GM19043 (cell line): ENCODE results near the gene ACP4.
A peak's percentile ranks its signal among the peaks of the same experiment; 100 is the strongest.
"Not testable (repeated sequence)": the region's sequence is repeated elsewhere in the genome, so short reads cannot be mapped to it uniquely, and the experiment has no call there.

Experiments
- ATAC-seq: cut with Tn5 transposase; IDR thresholded peaks from one replicate; pipeline ENCODE4 v1.9.1; 2021; ENCODE audit warnings: low read depth; ENCODE audit not compliant: unreplicated experiment

ACP4 gene

GRCh38 chr19:50796128-50796633, 6.0 kb downstream of the ACP4 start:
- ATAC-seq, result no peak

- ATAC-seq, result no peak
These were observed 6.6 kb downstream of the ACP4 start for GRCh38 chr19:50796634-50797428.

GRCh38 chr19:50797429-50797780, 7.2 kb downstream of the ACP4 start:
- ATAC-seq, result no peak

GRCh38 chr19:50797781-50798658, 7.8 kb downstream of the ACP4 start:
- no peak for ATAC-seq

GRCh38 chr19:50798659-50799546, 8.7 kb downstream of the ACP4 start:
- ATAC-seq, result no peak

GRCh38 chr19:50799547-50799851, 9.3 kb downstream of the ACP4 start:
- no peak for ATAC-seq

- no peak for ATAC-seq
These were observed 10.9 kb downstream of the ACP4 start for GRCh38 chr19:50801107-50801506.

GRCh38 chr19:50803633-50804419, 13.6 kb downstream of the ACP4 start:
- no peak for ATAC-seq

GRCh38 chr19:50804420-50805272, 14.4 kb downstream of the ACP4 start:
- ATAC-seq, result peak; percentile 89

- ATAC-seq, result no peak
These were observed 18.6 kb downstream of the ACP4 start for GRCh38 chr19:50808856-50809255.

- not testable (repeated sequence) for ATAC-seq
These were observed 21.5 kb downstream of the ACP4 start for GRCh38 chr19:50811622-50812238.

GRCh38 chr19:50812474-50812873, 22.3 kb downstream of the ACP4 start:
- ATAC-seq, result no peak

GRCh38 chr19:50814883-50815282, 24.7 kb downstream of the ACP4 start:
- ATAC-seq, result no peak

GRCh38 chr19:50815439-50815838, 25.2 kb downstream of the ACP4 start:
- no peak for ATAC-seq

- ATAC-seq, result peak; percentile 55
These were observed 28.0 kb downstream of the ACP4 start for GRCh38 chr19:50817941-50818858.

- no peak for ATAC-seq
These were observed 28.8 kb downstream of the ACP4 start for GRCh38 chr19:50818859-50819472.

GRCh38 chr19:50819636-50820035, 29.4 kb downstream of the ACP4 start:
- ATAC-seq, result no peak
